Measurements from ENCODE around the gene PUS1.

PUS1 gene

DNA sequence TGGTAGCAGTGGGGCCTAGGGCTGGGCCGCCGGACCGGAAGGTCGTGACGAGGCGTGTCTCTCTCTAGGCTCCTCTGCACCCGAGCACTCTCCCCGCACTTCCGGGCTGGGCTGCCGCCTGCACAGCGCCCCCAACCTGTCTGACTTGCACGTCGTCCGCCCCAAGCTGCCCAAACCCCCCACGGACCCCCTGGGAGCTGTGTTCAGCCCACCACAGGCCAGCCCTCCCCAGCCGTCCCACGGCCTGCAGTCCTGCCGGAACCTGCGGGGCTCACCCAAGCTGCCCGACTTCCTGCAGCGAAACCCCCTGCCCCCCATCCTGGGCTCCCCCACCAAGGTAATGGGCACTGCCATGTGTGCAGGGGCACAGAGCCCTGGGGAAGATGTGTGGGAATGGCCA is 13.3 kb upstream of the PUS1 start:
- H3K9me3 ChIP-seq (replicated peaks in 1 of 2; ENCODE audit: control insufficient read depth in 2 of 2, insufficient read depth in 1 of 2, low read depth in 1 of 2, low read length in 2 of 2): no peaks in the 10 kb centered on the region
- H3K79me1 ChIP-seq (ENCODE audit: low read depth, low read length): peaks cover 8% of the 10 kb centered on the region
- no peaks in the 10 kb centered on the region for H3K27me3 ChIP-seq (ENCODE audit: control insufficient read depth in 3 of 3, insufficient read depth in 3 of 3, low read depth in 1 of 3, low read length in 3 of 3)
- no peak overlapping the region for H3K4me2 ChIP-seq (ENCODE audit: insufficient read depth, low read length, poor library complexity, severe bottlenecking)
- peak overlapping the region; percentile 43 for H3K23ac ChIP-seq (ENCODE audit: low read depth, low read length, poor library complexity)
- H2BK12ac ChIP-seq (ENCODE audit: low read length): no peak overlapping the region
- no peak overlapping the region for H2AFZ ChIP-seq (ENCODE audit: low read length)
- no peak overlapping the region for H4K8ac ChIP-seq (ENCODE audit: low read depth, low read length)
- H2BK15ac ChIP-seq (ENCODE audit: low read length): no peak overlapping the region
- no peaks in the 10 kb centered on the region for H3K4me1 ChIP-seq (ENCODE audit: control insufficient read depth in 2 of 2, insufficient read depth in 1 of 2, low read depth in 1 of 2, low read length in 2 of 2)
- peak overlapping the region; percentile 87 for H2BK5ac ChIP-seq (ENCODE audit: low read length)
- no CpG with 5 or more reads among the region's 21 CpGs for WGBS, 2 donors (ENCODE audit: extremely low coverage in 2 of 2, insufficient read length in 2 of 2, insufficient replicate concordance in 1 of 2)
- H2AK5ac ChIP-seq (ENCODE audit: low read depth, low read length): no peak overlapping the region
- no peak overlapping the region for H3K4ac ChIP-seq (ENCODE audit: low read length)
- no peak overlapping the region for H3K14ac ChIP-seq (ENCODE audit: low read length)
- no peak overlapping the region for H3K4me3 ChIP-seq (ENCODE audit: low read length in 2 of 2)
- H2BK120ac ChIP-seq (ENCODE audit: low read depth, low read length): no peak overlapping the region
- DNase-seq (ENCODE audit: low spot score): no peak
- no peak overlapping the region for H3K9ac ChIP-seq (ENCODE audit: low read depth, low read length, poor library complexity)
- H3K36me3 ChIP-seq (replicated peaks in 1 of 2; ENCODE audit: control insufficient read depth in 2 of 2, insufficient read depth in 2 of 2, low read length in 2 of 2): peaks cover 52 to 83% of the 10 kb centered on the region in 2 donors
- H4K91ac ChIP-seq (ENCODE audit: low read depth, low read length, poor library complexity): no peak overlapping the region
- no peak overlapping the region for H3K27ac ChIP-seq (replicated peaks; ENCODE audit: low read length)
- H3K18ac ChIP-seq (ENCODE audit: low read length): peak overlapping the region; percentile 71

DNA sequence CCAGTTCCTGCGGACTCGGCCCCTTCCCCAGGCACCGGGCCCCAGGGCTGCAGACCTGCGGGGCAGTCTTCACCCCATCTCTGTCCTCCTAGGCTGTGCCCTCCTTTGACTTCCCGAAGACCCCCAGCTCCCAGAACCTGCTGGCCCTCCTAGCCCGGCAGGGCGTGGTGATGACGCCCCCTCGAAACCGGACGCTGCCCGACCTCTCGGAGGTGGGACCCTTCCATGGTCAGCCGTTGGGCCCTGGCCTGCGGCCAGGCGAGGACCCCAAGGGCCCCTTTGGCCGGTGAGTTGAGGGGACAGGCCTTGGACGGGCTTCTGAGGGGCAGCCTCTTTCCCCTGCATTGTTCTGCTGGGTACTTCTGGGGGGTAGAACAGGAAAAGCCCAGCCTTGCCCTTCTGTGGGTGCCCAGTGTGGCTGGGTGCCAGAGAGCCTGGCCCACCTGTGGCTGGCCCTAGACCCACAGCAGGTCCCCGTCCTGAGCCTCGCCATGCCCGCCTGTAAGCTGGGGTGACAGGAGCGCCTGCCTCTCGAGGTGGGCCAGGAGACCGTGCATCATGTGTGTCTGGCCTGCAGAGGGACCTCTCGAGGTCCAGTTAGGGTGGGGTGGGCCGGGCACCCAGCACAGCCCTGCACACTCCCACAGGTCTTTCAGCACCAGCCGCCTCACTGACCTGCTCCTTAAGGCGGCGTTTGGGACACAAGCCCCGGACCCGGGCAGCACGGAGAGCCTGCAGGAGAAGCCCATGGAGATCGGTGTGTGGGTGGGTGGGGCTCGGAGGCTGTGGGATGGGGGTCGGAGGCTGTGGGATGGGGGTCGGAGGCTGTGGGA is 12.6 kb upstream of the PUS1 start:
- H3K4ac ChIP-seq (ENCODE audit: low read length): no peak overlapping the region
- H3K23ac ChIP-seq (ENCODE audit: low read depth, low read length, poor library complexity): peak overlapping the region; percentile 55
- H2BK5ac ChIP-seq (ENCODE audit: low read length): peak overlapping the region; percentile 87
- H3K18ac ChIP-seq (ENCODE audit: low read length): no peak overlapping the region
- H2BK120ac ChIP-seq (ENCODE audit: low read depth, low read length): no peak overlapping the region
- H3K9ac ChIP-seq (ENCODE audit: low read depth, low read length, poor library complexity): no peak overlapping the region
- no peak overlapping the region for H3K27ac ChIP-seq (replicated peaks; ENCODE audit: low read length)
- no peak overlapping the region for H2AK5ac ChIP-seq (ENCODE audit: low read depth, low read length)
- peaks cover 6% of the 10 kb centered on the region for H3K79me1 ChIP-seq (ENCODE audit: low read depth, low read length)
- no CpG with 5 or more reads among the region's 36 CpGs for whole genome bisulfite sequencing, 2 donors (ENCODE audit: extremely low coverage in 2 of 2, insufficient read length in 2 of 2, insufficient replicate concordance in 1 of 2)
- no peak overlapping the region for H4K8ac ChIP-seq (ENCODE audit: low read depth, low read length)
- H2AFZ ChIP-seq (ENCODE audit: low read length): no peak overlapping the region
- H3K36me3 ChIP-seq (replicated peaks in 1 of 2; ENCODE audit: control insufficient read depth in 2 of 2, insufficient read depth in 2 of 2, low read length in 2 of 2): peaks cover 51 to 83% of the 10 kb centered on the region in 2 donors
- no peaks in the 10 kb centered on the region for H3K27me3 ChIP-seq (ENCODE audit: control insufficient read depth in 3 of 3, insufficient read depth in 3 of 3, low read depth in 1 of 3, low read length in 3 of 3)
- H4K91ac ChIP-seq (ENCODE audit: low read depth, low read length, poor library complexity): no peak overlapping the region
- H3K4me1 ChIP-seq (ENCODE audit: control insufficient read depth in 2 of 2, insufficient read depth in 1 of 2, low read depth in 1 of 2, low read length in 2 of 2): no peaks in the 10 kb centered on the region
- no peak overlapping the region for H2BK15ac ChIP-seq (ENCODE audit: low read length)
- no peaks in the 10 kb centered on the region for H3K9me3 ChIP-seq (replicated peaks in 1 of 2; ENCODE audit: control insufficient read depth in 2 of 2, insufficient read depth in 1 of 2, low read depth in 1 of 2, low read length in 2 of 2)
- no peak overlapping the region for H3K4me3 ChIP-seq (ENCODE audit: low read length in 2 of 2)
- H2BK12ac ChIP-seq (ENCODE audit: low read length): no peak overlapping the region
- no peak for DNase-seq (ENCODE audit: low spot score)
- no peak overlapping the region for H3K4me2 ChIP-seq (ENCODE audit: insufficient read depth, low read length, poor library complexity, severe bottlenecking)
- H3K14ac ChIP-seq (ENCODE audit: low read length): no peak overlapping the region

GRCh38 chr12:131917139-131917710 is 11.9 kb upstream of the PUS1 start:
- DNase-seq (ENCODE audit: low spot score): no peak
- Histone ChIP-seq H2BK120ac (ENCODE audit: low read depth, low read length) (no peak overlapping the region), H2AFZ (ENCODE audit: low read length) (no peak overlapping the region), H2AK5ac (ENCODE audit: low read depth, low read length) (no peak overlapping the region), H3K4me3 (ENCODE audit: low read length in 2 of 2) (no peak overlapping the region), H3K4me1 (ENCODE audit: control insufficient read depth in 2 of 2, insufficient read depth in 1 of 2, low read depth in 1 of 2, low read length in 2 of 2) (no peaks in the 10 kb centered on the region), H3K4ac (ENCODE audit: low read length) (no peak overlapping the region), H3K9me3 (replicated peaks in 1 of 2; ENCODE audit: control insufficient read depth in 2 of 2, insufficient read depth in 1 of 2, low read depth in 1 of 2, low read length in 2 of 2) (no peaks in the 10 kb centered on the region), H3K23ac (ENCODE audit: low read depth, low read length, poor library complexity) (peak overlapping the region; percentile 55), H3K36me3 (replicated peaks in 1 of 2; ENCODE audit: control insufficient read depth in 2 of 2, insufficient read depth in 2 of 2, low read length in 2 of 2) (peaks cover 54 to 83% of the 10 kb centered on the region in 2 donors), H4K8ac (ENCODE audit: low read depth, low read length) (no peak overlapping the region), H3K79me1 (ENCODE audit: low read depth, low read length) (peaks cover 6% of the 10 kb centered on the region), H2BK12ac (ENCODE audit: low read length) (no peak overlapping the region), H2BK15ac (ENCODE audit: low read length) (no peak overlapping the region), H3K27ac (replicated peaks; ENCODE audit: low read length) (no peak overlapping the region), H2BK5ac (ENCODE audit: low read length) (no peak overlapping the region), H3K27me3 (ENCODE audit: control insufficient read depth in 3 of 3, insufficient read depth in 3 of 3, low read depth in 1 of 3, low read length in 3 of 3) (no peaks in the 10 kb centered on the region), H4K91ac (ENCODE audit: low read depth, low read length, poor library complexity) (no peak overlapping the region), H3K14ac (ENCODE audit: low read length) (no peak overlapping the region), H3K9ac (ENCODE audit: low read depth, low read length, poor library complexity) (no peak overlapping the region), H3K4me2 (ENCODE audit: insufficient read depth, low read length, poor library complexity, severe bottlenecking) (no peak overlapping the region), H3K18ac (ENCODE audit: low read length) (no peak overlapping the region)
- WGBS, 2 donors (ENCODE audit: extremely low coverage in 2 of 2, insufficient read length in 2 of 2, insufficient replicate concordance in 1 of 2): no CpG with 5 or more reads among the region's 31 CpGs

GRCh38 chr12:131917711-131918306 is 11.3 kb upstream of the PUS1 start:
- peak overlapping the region; percentile 8 for H3K14ac ChIP-seq (ENCODE audit: low read length)
- no peak overlapping the region for H3K23ac ChIP-seq (ENCODE audit: low read depth, low read length, poor library complexity)
- H2AFZ ChIP-seq (ENCODE audit: low read length): no peak overlapping the region
- no peak overlapping the region for H4K8ac ChIP-seq (ENCODE audit: low read depth, low read length)
- no peaks in the 10 kb centered on the region for H3K4me1 ChIP-seq (ENCODE audit: control insufficient read depth in 2 of 2, insufficient read depth in 1 of 2, low read depth in 1 of 2, low read length in 2 of 2)
- H3K18ac ChIP-seq (ENCODE audit: low read length): no peak overlapping the region
- no peak overlapping the region for H2BK120ac ChIP-seq (ENCODE audit: low read depth, low read length)
- no peak overlapping the region for H4K91ac ChIP-seq (ENCODE audit: low read depth, low read length, poor library complexity)
- H3K4me2 ChIP-seq (ENCODE audit: insufficient read depth, low read length, poor library complexity, severe bottlenecking): no peak overlapping the region
- H3K36me3 ChIP-seq (replicated peaks in 1 of 2; ENCODE audit: control insufficient read depth in 2 of 2, insufficient read depth in 2 of 2, low read length in 2 of 2): peaks cover 58 to 81% of the 10 kb centered on the region in 2 donors
- H2BK15ac ChIP-seq (ENCODE audit: low read length): no peak overlapping the region
- no CpG with 5 or more reads among the region's 18 CpGs for WGBS, 2 donors (ENCODE audit: extremely low coverage in 2 of 2, insufficient read length in 2 of 2, insufficient replicate concordance in 1 of 2)
- H2AK5ac ChIP-seq (ENCODE audit: low read depth, low read length): no peak overlapping the region
- H3K9me3 ChIP-seq (replicated peaks in 1 of 2; ENCODE audit: control insufficient read depth in 2 of 2, insufficient read depth in 1 of 2, low read depth in 1 of 2, low read length in 2 of 2): no peaks in the 10 kb centered on the region
- no peak overlapping the region for H3K4ac ChIP-seq (ENCODE audit: low read length)
- peaks cover 4% of the 10 kb centered on the region for H3K79me1 ChIP-seq (ENCODE audit: low read depth, low read length)
- H3K4me3 ChIP-seq (ENCODE audit: low read length in 2 of 2): no peak overlapping the region
- no peak overlapping the region for H2BK5ac ChIP-seq (ENCODE audit: low read length)
- H2BK12ac ChIP-seq (ENCODE audit: low read length): no peak overlapping the region
- no peaks in the 10 kb centered on the region for H3K27me3 ChIP-seq (ENCODE audit: control insufficient read depth in 3 of 3, insufficient read depth in 3 of 3, low read depth in 1 of 3, low read length in 3 of 3)
- no peak overlapping the region for H3K9ac ChIP-seq (ENCODE audit: low read depth, low read length, poor library complexity)
- H3K27ac ChIP-seq (replicated peaks; ENCODE audit: low read length): no peak overlapping the region
- no peak for DNase-seq (ENCODE audit: low spot score)

All from neuronal stem cell (in vitro differentiated cells).